ENCODE measurements around the gene SCAI. TPM values are rescaled to one million over a fixed set of nuclear protein-coding genes. Genes with fewer than 3 reads are reported as not detected.
A peak's percentile ranks its signal among the peaks of the same experiment; 100 is the strongest.

The SCAI gene
- total and polyA plus RNA-seq, 9 of the 15 experiments (the other 6 are each of a cell fraction or from before 2014, with no cell fraction given), result 0.70 to 12.4 (median 4.2) TPM

GRCh38 chr9:124941679-124942561, 201.4 kb downstream of the SCAI start (continued):
- TF ChIP-seq PRDM10 (IDR thresholded peaks at IDR 0.05; ENCODE audit: partially characterized antibody) (no peak), UBTF (IDR thresholded peaks at IDR 0.05; ENCODE audit: borderline replicate concordance in 1 of 2, low read depth in 2 of 2, low read length in 2 of 2) (0 out of 4 replicates have a peak, but pooled peaks of 1 of the 2 experiments have one; percentile 23), FOXP1 (CRISPR knock-in tag; IDR thresholded peaks at IDR 0.05) (no peak), E2F6 (IDR thresholded peaks at IDR 0.05; ENCODE audit: borderline replicate concordance in 1 of 2, extremely low read depth in 1 of 2, insufficient read depth in 1 of 2, insufficient read length in 1 of 2, low read depth in 1 of 2, low read length in 1 of 2, poor library complexity in 1 of 2, severe bottlenecking in 1 of 2) (no peak), MIER1 (IDR thresholded peaks at IDR 0.05; ENCODE audit: low read depth) (no peak), ZNF77 (CRISPR knock-in tag; IDR thresholded peaks at IDR 0.05) (no peak), GTF2A2 (tag; IDR thresholded peaks at IDR 0.05) (no peak), KAT7 (CRISPR knock-in tag; IDR thresholded peaks at IDR 0.05; ENCODE audit: borderline replicate concordance) (no peak), SMAD4 (CRISPR knock-in tag; conservative IDR thresholded peaks at IDR 0.05) (peak; percentile 25; the same call in 1 of the 2 replicates), KLF10 (CRISPR knock-in tag; IDR thresholded peaks at IDR 0.05) (no peak), ATF6 (CRISPR knock-in tag; IDR thresholded peaks at IDR 0.05) (no peak), SREBF2 (CRISPR knock-in tag; IDR thresholded peaks at IDR 0.05) (no peak), HOMEZ (CRISPR knock-in tag; IDR thresholded peaks at IDR 0.05) (no peak), NRF1 (conservative IDR thresholded peaks at IDR 0.05 in 1 of 2, IDR thresholded peaks at IDR 0.05 in 1 of 2) (no peak), MAFK (IDR thresholded peaks at IDR 0.05; ENCODE audit: low read length) (no peak)

Data from K562 (cell line).